Measurements from ENCODE around the gene CPB2.

CPB2 gene

GRCh38 chr13:46004491-46004890, 100.3 kb downstream of the CPB2 start:
- TF ChIP-seq CTCF (IDR thresholded peaks at IDR 0.05; ENCODE audit: low read depth, low read length) (no peak), EZH2phosphoT487 (IDR thresholded peaks at IDR 0.05; ENCODE audit: low read depth) (no peak)
- H3K9ac ChIP-seq (ENCODE audit: low read length), result no peak overlapping the region
- H3K4me3 ChIP-seq (ENCODE audit: low read length), result no peak overlapping the region
- H3K4me1 ChIP-seq (ENCODE audit: low read length), result no peaks in the 10 kb centered on the region
- no peaks in the 10 kb centered on the region for H3K27me3 ChIP-seq (ENCODE audit: low read depth, low read length)
- no peaks in the 10 kb centered on the region for H3K9me3 ChIP-seq (ENCODE audit: insufficient read depth, low read length)
- peaks cover 40% of the 10 kb centered on the region for H3K36me3 ChIP-seq (replicated peaks; ENCODE audit: low read depth, low read length)
- no peak overlapping the region for H3K27ac ChIP-seq (ENCODE audit: low read length)
- H3K79me2 ChIP-seq (ENCODE audit: low read length), result no peaks in the 10 kb centered on the region
- H3K4me2 ChIP-seq (ENCODE audit: low read length), result no peak overlapping the region
- H2AFZ ChIP-seq (ENCODE audit: low read depth, low read length), result no peak overlapping the region
- H4K20me1 ChIP-seq (ENCODE audit: insufficient read depth, low read length), result no peaks in the 10 kb centered on the region

All from OCI-LY3 (cell line).